Upper lobe of left lung (tissue), 4 donors: Measurements from ENCODE around the gene HNRNPUL1.

Source experiments
- POLR2AphosphoS5 ChIP-seq, 2 donors: sonication (generic); formaldehyde crosslinking; IDR thresholded peaks; one replicate each; pipeline ENCODE4 v1.5.1; 2017; ENCODE audit warnings: antibody characterized with exemption in 2 of 2
- TF ChIP-seq, protein P1 (sequence below), 6 experiments: fragments of 450-650 bp in 4 of 6; fragments of 200-600 bp in 2 of 6; sonication (generic) in 2 of 6; IDR thresholded peaks; one replicate each; pipeline ENCODE4 v1.5.1; 2016 to 2019; ENCODE audit warnings: antibody characterized with exemption in 6 of 6

DNA sequence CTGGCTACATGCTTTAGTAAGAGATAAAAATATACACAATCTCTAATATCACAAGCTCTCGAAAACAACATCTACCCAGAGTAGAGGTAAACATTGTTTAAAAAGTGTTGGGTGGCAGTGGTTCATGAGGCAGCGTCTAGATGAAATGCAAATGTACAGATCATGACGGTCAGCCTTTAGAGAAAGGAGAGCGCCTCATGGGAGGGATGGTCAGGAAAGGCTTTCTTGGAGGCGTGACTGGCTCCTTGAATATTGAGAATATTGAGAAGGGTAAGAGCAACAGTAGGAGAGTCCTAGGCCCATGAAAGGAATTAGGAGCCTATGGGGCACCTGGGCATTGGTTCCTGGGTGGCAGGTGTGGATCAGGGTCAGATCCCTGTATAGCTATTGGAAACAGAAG is 10.6 kb downstream of the HNRNPUL1 start:
- TF ChIP-seq, protein P1, sequence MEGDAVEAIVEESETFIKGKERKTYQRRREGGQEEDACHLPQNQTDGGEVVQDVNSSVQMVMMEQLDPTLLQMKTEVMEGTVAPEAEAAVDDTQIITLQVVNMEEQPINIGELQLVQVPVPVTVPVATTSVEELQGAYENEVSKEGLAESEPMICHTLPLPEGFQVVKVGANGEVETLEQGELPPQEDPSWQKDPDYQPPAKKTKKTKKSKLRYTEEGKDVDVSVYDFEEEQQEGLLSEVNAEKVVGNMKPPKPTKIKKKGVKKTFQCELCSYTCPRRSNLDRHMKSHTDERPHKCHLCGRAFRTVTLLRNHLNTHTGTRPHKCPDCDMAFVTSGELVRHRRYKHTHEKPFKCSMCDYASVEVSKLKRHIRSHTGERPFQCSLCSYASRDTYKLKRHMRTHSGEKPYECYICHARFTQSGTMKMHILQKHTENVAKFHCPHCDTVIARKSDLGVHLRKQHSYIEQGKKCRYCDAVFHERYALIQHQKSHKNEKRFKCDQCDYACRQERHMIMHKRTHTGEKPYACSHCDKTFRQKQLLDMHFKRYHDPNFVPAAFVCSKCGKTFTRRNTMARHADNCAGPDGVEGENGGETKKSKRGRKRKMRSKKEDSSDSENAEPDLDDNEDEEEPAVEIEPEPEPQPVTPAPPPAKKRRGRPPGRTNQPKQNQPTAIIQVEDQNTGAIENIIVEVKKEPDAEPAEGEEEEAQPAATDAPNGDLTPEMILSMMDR (IDR thresholded peaks at IDR 0.05), result no peak
- TF ChIP-seq POLR2AphosphoS5 (IDR thresholded peaks at IDR 0.05), result no peak
